HEK293 (cell line): ENCODE data around the gene ADRA2B.

ENCODE experiments used
- CTCF ChIA-PET: fragments of 350-600 bp; formaldehyde crosslinking; extraction: SDS; loops from one replicate; lab custom pipeline; 2021; ENCODE audit warnings: antibody characterized with exemption; lab: Yijun Ruan, JAX
- POLR2A ChIA-PET: fragments of 300-600 bp; formaldehyde crosslinking; extraction: SDS; loops from one replicate; lab custom pipeline; 2020; ENCODE audit warnings: antibody characterized with exemption, inconsistent platforms; lab: Yijun Ruan, JAX
- H3K27ac ChIP-seq: fragments of 200-500 bp; sonication (Bioruptor generic); 2 replicates; pipeline ENCODE4 v1.5.1; 2014; ENCODE audit warnings: low read depth, low read length, control low read depth, inconsistent platforms; ENCODE audit errors: extremely low read depth
- H3K36me3 ChIP-seq, 2 experiments: fragments of 200-500 bp in 1 of 2; sonication (Bioruptor generic) in 1 of 2; 1 replicate in 1 of 2; 2 replicates in 1 of 2; pipeline ENCODE4 v1.5.1; 2014 to 2017; ENCODE audit warnings: inconsistent platforms in 2 of 2, low read length in 2 of 2; ENCODE audit not compliant: control insufficient read depth in 2 of 2, insufficient read depth in 1 of 2
- H3K4me1 ChIP-seq: fragments of 200-500 bp; sonication (Bioruptor generic); 2 replicates; pipeline ENCODE4 v1.5.1; 2014; ENCODE audit warnings: mild to moderate bottlenecking, low read length, inconsistent platforms; ENCODE audit not compliant: control insufficient read depth, insufficient read depth
- H3K4me3 ChIP-seq: 2 replicates; pipeline ENCODE4 v1.5.1; 2011; ENCODE audit warnings: low read depth, mild to moderate bottlenecking, control low read depth, low read length, moderate library complexity
- H3K9me3 ChIP-seq: fragments of 200-500 bp; sonication (Bioruptor generic); 2 replicates; pipeline ENCODE4 v1.5.1; 2014; ENCODE audit warnings: low read depth, low read length, inconsistent platforms; ENCODE audit not compliant: control insufficient read depth, insufficient read depth
- BCL11A ChIP-seq: fragments of 450-650 bp; formaldehyde crosslinking; IDR thresholded peaks from 2 replicates; pipeline ENCODE4 v1.5.1; 2016; ENCODE audit warnings: low read depth, missing biosample characterization, missing genetic modification characterization
- MYNN ChIP-seq: fragments of 450-650 bp; formaldehyde crosslinking; IDR thresholded peaks from 2 replicates; pipeline ENCODE4 v1.5.1; 2016; ENCODE audit warnings: missing biosample characterization, missing genetic modification characterization, borderline replicate concordance
- MZF1 ChIP-seq: fragments of 450-650 bp; formaldehyde crosslinking; IDR thresholded peaks from 2 replicates; pipeline ENCODE4 v1.5.1; 2017; ENCODE audit warnings: missing biosample characterization, missing genetic modification characterization, borderline replicate concordance
- RBAK ChIP-seq: fragments of 450-650 bp; formaldehyde crosslinking; IDR thresholded peaks from 2 replicates; pipeline ENCODE4 v1.5.1; 2016; ENCODE audit warnings: missing biosample characterization, missing genetic modification characterization
- SCRT1 ChIP-seq: fragments of 450-650 bp; formaldehyde crosslinking; IDR thresholded peaks from 2 replicates; pipeline ENCODE4 v1.5.1; 2016; ENCODE audit warnings: missing biosample characterization, missing genetic modification characterization, borderline replicate concordance
- SCRT2 ChIP-seq: fragments of 450-650 bp; formaldehyde crosslinking; IDR thresholded peaks from 2 replicates; pipeline ENCODE4 v1.5.1; 2016; ENCODE audit warnings: missing biosample characterization, missing genetic modification characterization
- ZBTB20 ChIP-seq: fragments of 450-650 bp; formaldehyde crosslinking; IDR thresholded peaks from 2 replicates; pipeline ENCODE4 v1.5.1; 2016; ENCODE audit warnings: missing biosample characterization, missing genetic modification characterization
- ZFHX2 ChIP-seq: fragments of 450-650 bp; formaldehyde crosslinking; conservative IDR thresholded peaks from 2 replicates; pipeline ENCODE4 v1.5.1; 2016; ENCODE audit warnings: missing biosample characterization, missing genetic modification characterization
- ZNF157 ChIP-seq: fragments of 450-650 bp; formaldehyde crosslinking; IDR thresholded peaks from 2 replicates; pipeline ENCODE4 v1.5.1; 2016; ENCODE audit warnings: missing biosample characterization, missing genetic modification characterization
- ZNF19 ChIP-seq: fragments of 450-650 bp; formaldehyde crosslinking; IDR thresholded peaks from 2 replicates; pipeline ENCODE4; 2016; ENCODE audit warnings: missing biosample characterization, missing genetic modification characterization, low read depth
- ZNF2 ChIP-seq: fragments of 450-650 bp; formaldehyde crosslinking; IDR thresholded peaks from 2 replicates; pipeline ENCODE4 v1.5.1; 2016; ENCODE audit warnings: missing biosample characterization, missing genetic modification characterization
- ZNF292 ChIP-seq: fragments of 450-650 bp; formaldehyde crosslinking; IDR thresholded peaks from 2 replicates; pipeline ENCODE4 v1.5.1; 2016; ENCODE audit warnings: low read depth, missing biosample characterization, missing genetic modification characterization, borderline replicate concordance
- ZNF473 ChIP-seq: fragments of 450-650 bp; formaldehyde crosslinking; IDR thresholded peaks from 2 replicates; pipeline ENCODE4 v1.5.1; 2017; ENCODE audit warnings: missing biosample characterization, missing genetic modification characterization
- ZNF623 ChIP-seq: fragments of 450-650 bp; formaldehyde crosslinking; IDR thresholded peaks from 2 replicates; pipeline ENCODE4 v1.5.1; 2016; ENCODE audit warnings: missing biosample characterization, missing genetic modification characterization
- ZNF664 ChIP-seq: fragments of 450-650 bp; formaldehyde crosslinking; IDR thresholded peaks from 2 replicates; pipeline ENCODE4 v1.5.1; 2016; ENCODE audit warnings: missing biosample characterization, missing genetic modification characterization
- ZNF701 ChIP-seq: fragments of 450-650 bp; formaldehyde crosslinking; IDR thresholded peaks from 2 replicates; pipeline ENCODE4 v1.5.1; 2016; ENCODE audit warnings: missing biosample characterization, missing genetic modification characterization
- ZNF707 ChIP-seq: fragments of 450-650 bp; formaldehyde crosslinking; IDR thresholded peaks from 2 replicates; pipeline ENCODE4 v1.5.1; 2016; ENCODE audit warnings: missing biosample characterization, missing genetic modification characterization
- TF ChIP-seq, protein P1 (sequence below): fragments of 450-650 bp; formaldehyde crosslinking; IDR thresholded peaks from 2 replicates; pipeline ENCODE4 v1.5.1; 2016; ENCODE audit warnings: missing biosample characterization, missing genetic modification characterization
- TF ChIP-seq, protein P2 (sequence below): fragments of 450-650 bp; formaldehyde crosslinking; IDR thresholded peaks from 2 replicates; pipeline ENCODE4 v1.5.1; 2017; ENCODE audit warnings: missing biosample characterization, missing genetic modification characterization
- TF ChIP-seq, protein P3 (sequence below): IDR thresholded peaks from 2 replicates; pipeline ENCODE4 v1.6.1; 2011; ENCODE audit warnings: mild to moderate bottlenecking, low read depth, low read length, borderline replicate concordance
- TF ChIP-seq, protein P4 (sequence below): fragments of 450-650 bp; formaldehyde crosslinking; IDR thresholded peaks from 2 replicates; pipeline ENCODE4 v1.5.1; 2016; ENCODE audit warnings: missing biosample characterization, missing genetic modification characterization
- TF ChIP-seq, protein P5 (sequence below): fragments of 450-650 bp; formaldehyde crosslinking; IDR thresholded peaks from 2 replicates; pipeline ENCODE4 v1.5.1; 2016; ENCODE audit warnings: missing biosample characterization, missing genetic modification characterization

Gene ADRA2B

DNA sequence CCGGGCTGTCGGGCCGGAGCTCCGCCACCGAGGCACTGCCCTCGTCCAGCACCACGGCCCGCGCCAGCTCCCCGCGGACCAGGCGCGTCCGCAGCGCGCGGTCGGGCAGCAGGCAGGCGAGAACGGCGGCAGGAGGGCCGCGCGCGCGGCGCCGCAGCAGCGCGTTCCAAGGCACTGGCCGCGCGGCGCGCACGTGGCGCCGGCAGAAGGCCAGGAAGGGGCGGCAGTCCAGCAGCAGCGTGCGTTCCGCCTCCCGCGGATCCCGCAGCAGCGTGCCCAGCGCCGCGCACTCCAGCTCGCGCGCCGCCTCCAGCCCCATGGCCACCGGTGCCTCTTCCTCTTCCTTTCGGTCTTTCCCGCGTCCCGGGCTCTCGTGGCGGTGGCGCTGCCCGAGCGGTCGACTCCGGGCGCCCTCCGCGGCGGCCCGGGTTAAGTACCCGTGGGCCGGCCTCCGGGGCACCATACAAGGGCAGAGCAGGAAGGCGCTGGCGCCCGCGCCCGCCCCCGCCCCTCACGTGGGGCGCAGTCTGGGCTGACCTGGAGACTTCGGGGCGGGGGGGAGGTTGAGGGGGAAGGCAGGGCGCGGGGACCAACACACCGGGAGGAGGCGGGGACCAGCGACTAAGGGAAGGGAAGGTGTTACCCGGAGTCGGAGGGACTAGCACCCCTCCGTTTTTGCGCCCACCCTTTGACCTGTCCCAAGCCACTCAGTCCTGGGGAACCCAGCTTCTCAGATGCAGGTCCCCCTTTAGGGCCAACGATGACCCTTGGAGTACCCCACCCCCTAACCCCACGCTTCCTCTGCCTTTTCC, 28.9 kb upstream of the ADRA2B start, which contains the start of gene DUSP2:
Gene DUSP2 (minus strand): TSS at position 405 of the 812 bp plus-strand sequence. CDS start 86 bp downstream, at position 319.
- Histone ChIP-seq H3K4me3 (peak within 1 kb of the TSS; percentile 21), H3K4me1 (peaks cover 9% of the 10 kb centered on the region; the same call in 1 of the 2 replicates), H3K27ac (no peak within 1 kb of the TSS; the same call in 1 of the 2 replicates), H3K9me3 (no peaks in the 10 kb centered on the region), H3K36me3 (no peaks in the 10 kb centered on the region)
- CTCF ChIA-PET: interaction anchor here (2.7 to 10.0 kb wide), 2 partner anchors 9 to 30 kb away, joined by 7 to 142 read pairs; no protein-coding TSS in a partner anchor
- POLR2A ChIA-PET: no interaction called here
- TF ChIP-seq RBAK (no peak), BCL11A (tag by site-specific recombination) (no peak), ZNF292 (tag by site-specific recombination) (no peak), MZF1 (tag by site-specific recombination) (no peak), ZNF664 (no peak)
- TF ChIP-seq, protein P1, sequence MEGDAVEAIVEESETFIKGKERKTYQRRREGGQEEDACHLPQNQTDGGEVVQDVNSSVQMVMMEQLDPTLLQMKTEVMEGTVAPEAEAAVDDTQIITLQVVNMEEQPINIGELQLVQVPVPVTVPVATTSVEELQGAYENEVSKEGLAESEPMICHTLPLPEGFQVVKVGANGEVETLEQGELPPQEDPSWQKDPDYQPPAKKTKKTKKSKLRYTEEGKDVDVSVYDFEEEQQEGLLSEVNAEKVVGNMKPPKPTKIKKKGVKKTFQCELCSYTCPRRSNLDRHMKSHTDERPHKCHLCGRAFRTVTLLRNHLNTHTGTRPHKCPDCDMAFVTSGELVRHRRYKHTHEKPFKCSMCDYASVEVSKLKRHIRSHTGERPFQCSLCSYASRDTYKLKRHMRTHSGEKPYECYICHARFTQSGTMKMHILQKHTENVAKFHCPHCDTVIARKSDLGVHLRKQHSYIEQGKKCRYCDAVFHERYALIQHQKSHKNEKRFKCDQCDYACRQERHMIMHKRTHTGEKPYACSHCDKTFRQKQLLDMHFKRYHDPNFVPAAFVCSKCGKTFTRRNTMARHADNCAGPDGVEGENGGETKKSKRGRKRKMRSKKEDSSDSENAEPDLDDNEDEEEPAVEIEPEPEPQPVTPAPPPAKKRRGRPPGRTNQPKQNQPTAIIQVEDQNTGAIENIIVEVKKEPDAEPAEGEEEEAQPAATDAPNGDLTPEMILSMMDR: no peak

DNA sequence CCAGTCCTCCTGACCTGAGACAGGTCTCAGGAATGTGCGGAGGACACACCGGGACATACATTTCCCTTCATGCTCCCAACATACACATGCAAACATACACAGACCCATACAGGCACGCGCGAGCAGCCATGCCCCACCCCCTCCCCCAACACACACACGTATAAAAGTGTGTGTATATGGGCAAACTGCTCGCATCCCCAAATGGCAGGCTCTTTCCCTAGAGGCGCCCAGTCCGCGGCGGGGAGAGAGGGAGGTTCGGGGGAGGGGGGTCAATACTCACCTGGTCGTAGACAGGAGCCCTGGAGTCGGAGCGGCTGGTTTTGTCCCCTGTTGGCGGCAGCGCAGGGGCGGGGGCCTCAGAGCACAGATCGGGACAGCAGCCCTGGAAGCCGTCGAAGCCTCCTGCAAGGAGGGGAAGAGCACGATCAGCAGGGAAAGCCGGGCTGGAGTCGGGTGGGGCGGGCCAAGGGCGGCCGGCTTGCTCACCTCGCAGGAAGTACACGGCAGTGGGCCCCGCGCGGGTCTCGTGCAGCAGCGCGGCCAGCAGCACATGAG, 28.2 kb upstream of the ADRA2B start:
- no peak for TF ChIP-seq ZNF701 (tag by site-specific recombination)
- TF ChIP-seq ZNF623 (tag by site-specific recombination): no peak
- TF ChIP-seq, protein P2, sequence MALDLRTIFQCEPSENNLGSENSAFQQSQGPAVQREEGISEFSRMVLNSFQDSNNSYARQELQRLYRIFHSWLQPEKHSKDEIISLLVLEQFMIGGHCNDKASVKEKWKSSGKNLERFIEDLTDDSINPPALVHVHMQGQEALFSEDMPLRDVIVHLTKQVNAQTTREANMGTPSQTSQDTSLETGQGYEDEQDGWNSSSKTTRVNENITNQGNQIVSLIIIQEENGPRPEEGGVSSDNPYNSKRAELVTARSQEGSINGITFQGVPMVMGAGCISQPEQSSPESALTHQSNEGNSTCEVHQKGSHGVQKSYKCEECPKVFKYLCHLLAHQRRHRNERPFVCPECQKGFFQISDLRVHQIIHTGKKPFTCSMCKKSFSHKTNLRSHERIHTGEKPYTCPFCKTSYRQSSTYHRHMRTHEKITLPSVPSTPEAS (tag by site-specific recombination): peak; percentile 47; the same call in 1 of the 2 replicates
- no peaks in the 10 kb centered on the region for H3K36me3 ChIP-seq
- H3K4me3 ChIP-seq: peak overlapping the region; percentile 21
- ChIA-PET POLR2A (no interaction called here), CTCF (interaction anchor here (0.6 to 10.0 kb wide), 2 partner anchors 31 to 122 kb away, joined by 3 to 142 read pairs; no protein-coding TSS in a partner anchor)
- no peaks in the 10 kb centered on the region for H3K9me3 ChIP-seq
- H3K4me1 ChIP-seq: peaks cover 9% of the 10 kb centered on the region; the same call in 1 of the 2 replicates
- H3K27ac ChIP-seq: no peak overlapping the region; the same call in 1 of the 2 replicates

DNA sequence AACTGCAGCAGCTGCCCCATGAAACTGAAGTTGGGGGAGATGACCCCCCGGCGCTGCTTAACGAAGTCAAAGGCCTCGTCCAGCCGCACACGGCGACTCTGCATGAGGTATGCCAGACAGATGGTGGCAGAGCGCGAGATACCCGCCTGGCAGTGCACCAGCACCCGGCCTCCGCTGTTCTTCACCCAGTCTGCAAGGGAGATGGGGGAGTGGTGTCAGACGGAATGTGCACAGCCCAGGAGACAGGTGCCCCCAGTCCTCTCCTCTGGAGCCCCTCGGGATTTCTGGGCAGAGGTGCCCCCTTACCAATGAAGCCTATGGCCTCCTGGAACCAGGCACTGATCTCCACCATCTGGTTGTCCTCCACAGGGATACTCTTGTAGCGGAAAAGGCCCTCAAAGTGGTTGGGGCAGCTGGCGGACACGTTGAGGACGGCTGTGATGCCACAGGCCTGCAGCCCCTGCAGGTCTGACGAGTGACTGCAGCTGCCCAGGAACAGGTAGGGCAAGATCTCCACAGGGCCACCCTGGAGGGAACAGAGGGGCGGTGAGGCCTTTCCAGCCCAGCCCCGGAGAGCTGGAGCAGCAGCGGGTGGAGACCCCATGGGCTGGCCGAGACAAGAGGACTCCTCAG, 27.6 kb upstream of the ADRA2B start:
- H3K4me3 ChIP-seq: no peak overlapping the region

More for the DNA sequence above, 27.6 kb upstream of the ADRA2B start:
- POLR2A ChIA-PET: no interaction called here
- peaks cover 9% of the 10 kb centered on the region; the same call in 1 of the 2 replicates for H3K4me1 ChIP-seq
- H3K9me3 ChIP-seq: no peaks in the 10 kb centered on the region
- CTCF ChIA-PET: interaction anchor here (0.6 to 10.0 kb wide), 3 partner anchors 27 to 121 kb away, joined by 3 to 142 read pairs (median 5); partner anchors contain the start of gene ADRA2B
- TF ChIP-seq ZNF707 (tag by site-specific recombination): no peak
- no peak for TF ChIP-seq ZNF157 (tag by site-specific recombination)
- TF ChIP-seq, protein P3, sequence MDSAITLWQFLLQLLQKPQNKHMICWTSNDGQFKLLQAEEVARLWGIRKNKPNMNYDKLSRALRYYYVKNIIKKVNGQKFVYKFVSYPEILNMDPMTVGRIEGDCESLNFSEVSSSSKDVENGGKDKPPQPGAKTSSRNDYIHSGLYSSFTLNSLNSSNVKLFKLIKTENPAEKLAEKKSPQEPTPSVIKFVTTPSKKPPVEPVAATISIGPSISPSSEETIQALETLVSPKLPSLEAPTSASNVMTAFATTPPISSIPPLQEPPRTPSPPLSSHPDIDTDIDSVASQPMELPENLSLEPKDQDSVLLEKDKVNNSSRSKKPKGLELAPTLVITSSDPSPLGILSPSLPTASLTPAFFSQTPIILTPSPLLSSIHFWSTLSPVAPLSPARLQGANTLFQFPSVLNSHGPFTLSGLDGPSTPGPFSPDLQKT: no peak
- TF ChIP-seq MYNN (tag by site-specific recombination): no peak
- TF ChIP-seq ZNF473 (tag by site-specific recombination): no peak
- no peak for TF ChIP-seq SCRT2 (tag by site-specific recombination)
- TF ChIP-seq SCRT1 (tag by site-specific recombination): no peak
- TF ChIP-seq, protein P4, sequence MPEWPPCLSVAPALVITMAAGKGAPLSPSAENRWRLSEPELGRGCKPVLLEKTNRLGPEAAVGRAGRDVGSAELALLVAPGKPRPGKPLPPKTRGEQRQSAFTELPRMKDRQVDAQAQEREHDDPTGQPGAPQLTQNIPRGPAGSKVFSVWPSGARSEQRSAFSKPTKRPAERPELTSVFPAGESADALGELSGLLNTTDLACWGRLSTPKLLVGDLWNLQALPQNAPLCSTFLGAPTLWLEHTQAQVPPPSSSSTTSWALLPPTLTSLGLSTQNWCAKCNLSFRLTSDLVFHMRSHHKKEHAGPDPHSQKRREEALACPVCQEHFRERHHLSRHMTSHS (tag by site-specific recombination): no peak
- TF ChIP-seq ZNF19: no peak
- TF ChIP-seq, protein P5, sequence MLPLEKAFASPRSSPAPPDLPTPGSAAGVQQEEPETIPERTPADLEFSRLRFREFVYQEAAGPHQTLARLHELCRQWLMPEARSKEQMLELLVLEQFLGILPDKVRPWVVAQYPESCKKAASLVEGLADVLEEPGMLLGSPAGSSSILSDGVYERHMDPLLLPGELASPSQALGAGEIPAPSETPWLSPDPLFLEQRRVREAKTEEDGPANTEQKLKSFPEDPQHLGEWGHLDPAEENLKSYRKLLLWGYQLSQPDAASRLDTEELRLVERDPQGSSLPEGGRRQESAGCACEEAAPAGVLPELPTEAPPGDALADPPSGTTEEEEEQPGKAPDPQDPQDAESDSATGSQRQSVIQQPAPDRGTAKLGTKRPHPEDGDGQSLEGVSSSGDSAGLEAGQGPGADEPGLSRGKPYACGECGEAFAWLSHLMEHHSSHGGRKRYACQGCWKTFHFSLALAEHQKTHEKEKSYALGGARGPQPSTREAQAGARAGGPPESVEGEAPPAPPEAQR (tag by site-specific recombination): no peak
- no peak for TF ChIP-seq ZBTB20
- no peak for TF ChIP-seq ZFHX2 (tag by site-specific recombination)
- no peak for TF ChIP-seq ZNF2 (tag by site-specific recombination)
- no peak for TF ChIP-seq BCL11A (tag by site-specific recombination)
- no peaks in the 10 kb centered on the region for H3K36me3 ChIP-seq
- H3K27ac ChIP-seq: no peak overlapping the region
